Head of caudate nucleus (tissue), 42 donors: ENCODE measurements around the gene CGREF1.
A peak's percentile ranks its signal among the peaks of the same experiment; 100 is the strongest.

Experiments used
- DNase-seq, 42 donors: peaks; one replicate each; pipeline versions ENCODE4 v3.0.0 to v3.0.0-alpha.2; 2020 to 2021; ENCODE audit warnings: mixed read lengths in 7 of 42
- intact Hi-C: fragments of 100-400 bp; cut with DNase I; formaldehyde crosslinking; loops from one replicate; pipeline ENCODE4 v1.15.0; 2022

CGREF1 gene

DNA sequence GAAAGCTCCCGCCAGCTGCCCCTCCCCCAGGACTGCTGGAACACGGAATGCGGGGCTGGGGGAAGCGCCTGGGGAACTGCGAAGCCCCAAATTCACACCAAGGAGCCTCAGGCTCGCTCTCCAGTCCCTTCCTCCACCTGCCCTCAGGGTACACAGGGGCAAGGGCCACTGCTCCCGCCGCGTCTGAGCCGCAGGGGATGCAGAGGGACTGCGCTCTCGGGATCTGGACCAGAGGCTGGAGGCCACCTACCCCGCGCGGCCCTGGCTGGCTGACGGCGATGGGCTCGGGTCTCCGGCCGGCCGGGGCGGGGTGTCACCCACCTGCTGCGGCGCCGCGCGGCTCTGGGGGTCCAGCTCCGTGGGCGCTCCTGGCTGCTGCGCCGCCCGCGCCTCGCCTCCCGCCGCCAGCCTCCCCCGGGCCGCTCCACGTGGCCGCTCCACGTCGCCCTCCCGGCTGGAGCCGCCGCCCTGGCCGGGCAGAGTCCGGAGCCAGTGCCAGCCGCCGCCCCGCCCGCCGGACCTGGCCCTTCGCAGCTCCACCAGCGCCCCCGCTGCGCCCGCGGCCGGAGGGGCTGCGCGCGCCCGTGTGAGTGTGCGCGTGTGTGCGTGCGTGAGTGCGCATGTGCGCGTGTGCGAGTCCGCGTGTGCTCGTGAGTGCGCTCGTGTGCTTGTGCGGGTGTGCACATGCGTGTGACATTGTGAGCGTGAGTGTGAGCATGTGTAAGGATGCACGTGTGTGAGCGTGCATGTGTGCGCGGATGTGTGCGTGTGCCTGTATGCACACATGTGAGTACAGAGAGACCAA, at the start of gene CGREF1:
TSS of gene CGREF1 (minus strand) at position 604 of the 805 bp plus-strand sequence. CDS start 14,762 bp downstream, outside the sequence.
- intact Hi-C loops, result no loop called here
- peak in 29 of 42 donors; percentile 11 to 72 (median 48) for DNase-seq

- intact Hi-C loops, result no loop called here
- peak in 1 of 42 donors; percentile 24 for DNase-seq
Observed at GRCh38 chr2:27164960-27165763, 46.2 kb upstream of the CGREF1 start.

DNA sequence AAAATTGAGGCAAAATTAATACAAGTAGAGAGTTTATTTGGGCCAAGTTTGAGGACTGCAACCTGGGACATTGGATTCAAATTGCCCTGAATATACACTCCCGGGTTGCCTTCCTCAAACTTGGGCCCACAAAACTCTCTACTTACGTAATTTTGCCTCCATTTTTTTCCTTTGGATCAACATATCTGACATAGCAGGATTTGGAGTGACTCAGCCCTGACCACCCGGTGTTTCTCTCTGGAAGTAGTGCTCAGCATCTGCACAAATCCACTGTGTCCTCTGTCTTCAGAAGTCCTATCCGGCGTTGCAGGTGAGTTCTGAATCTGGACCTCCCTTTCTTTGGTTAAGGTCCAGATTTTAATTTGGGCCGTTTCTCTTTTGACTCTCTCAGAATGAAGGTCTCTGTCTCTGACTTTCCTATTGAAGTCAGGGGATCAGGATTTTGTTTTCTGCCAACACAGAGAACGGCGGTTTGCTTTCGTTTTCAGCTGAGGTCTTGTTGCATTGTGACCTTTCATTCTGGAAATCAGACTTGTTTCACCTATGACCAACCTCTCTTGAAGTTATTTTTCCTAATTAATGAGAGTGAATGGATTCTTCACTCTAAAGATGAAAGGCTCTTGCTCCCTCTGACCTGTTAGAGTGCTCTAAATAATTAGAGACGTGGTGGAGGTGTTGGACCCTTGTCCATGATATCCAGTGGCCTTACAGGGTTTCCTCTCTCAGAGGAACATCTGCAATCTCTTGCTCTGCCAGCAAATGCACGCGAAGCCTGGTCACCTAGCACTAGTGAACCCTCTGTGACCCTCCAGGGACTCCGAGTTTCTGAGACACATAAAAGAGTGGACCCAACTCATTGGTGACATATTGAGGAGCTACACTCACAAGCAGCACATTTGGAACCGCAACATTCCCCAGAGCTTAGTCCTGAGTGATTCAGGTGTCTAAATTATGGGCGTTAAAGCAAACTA, 43.5 kb upstream of the CGREF1 start:
- intact Hi-C loops, result no loop called here
- no peak for DNase-seq

DNA sequence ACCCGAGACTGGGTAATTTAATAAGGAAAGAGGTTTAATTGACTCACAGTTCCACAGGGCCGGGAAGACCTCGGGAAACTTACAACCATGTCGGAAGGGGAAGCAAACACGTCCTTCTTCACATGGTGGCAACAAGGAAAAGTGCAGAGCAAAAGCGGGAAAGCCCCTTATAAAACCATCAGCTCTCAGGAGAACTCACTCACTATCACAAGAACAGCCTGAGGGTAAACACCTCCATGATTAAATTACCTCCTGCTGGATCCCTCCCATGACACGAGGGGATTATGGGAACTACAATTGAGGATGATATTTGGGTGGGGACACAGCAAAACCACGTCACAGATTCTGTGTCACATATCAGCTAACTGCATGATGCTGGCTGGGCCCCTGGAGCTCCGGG, 41.3 kb upstream of the CGREF1 start:
- DNase-seq, result no peak
- intact Hi-C loops, result no loop called here

DNA sequence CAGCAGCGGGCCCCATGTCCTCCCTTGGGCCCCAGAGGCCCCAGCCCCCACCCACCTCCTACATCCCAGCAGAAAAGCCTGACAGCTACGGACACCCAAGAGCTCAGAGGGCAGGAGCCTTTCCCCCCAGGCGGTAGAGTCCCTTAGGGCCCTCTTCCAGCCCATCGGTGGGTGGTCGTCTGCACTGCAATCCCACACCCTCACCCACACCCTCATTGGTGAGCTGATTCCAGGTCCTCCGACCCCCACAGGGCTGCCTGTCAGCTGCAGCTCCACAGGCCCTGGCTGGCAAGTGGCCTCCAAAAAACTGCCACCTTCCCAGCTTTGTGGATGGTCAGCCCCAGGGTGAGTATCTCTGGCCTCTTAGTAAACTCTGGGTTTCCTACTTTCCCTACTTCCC, 40.3 kb upstream of the CGREF1 start:
- intact Hi-C loops, result no loop called here
- DNase-seq, result peak in 1 of 42 donors; percentile 28

DNA sequence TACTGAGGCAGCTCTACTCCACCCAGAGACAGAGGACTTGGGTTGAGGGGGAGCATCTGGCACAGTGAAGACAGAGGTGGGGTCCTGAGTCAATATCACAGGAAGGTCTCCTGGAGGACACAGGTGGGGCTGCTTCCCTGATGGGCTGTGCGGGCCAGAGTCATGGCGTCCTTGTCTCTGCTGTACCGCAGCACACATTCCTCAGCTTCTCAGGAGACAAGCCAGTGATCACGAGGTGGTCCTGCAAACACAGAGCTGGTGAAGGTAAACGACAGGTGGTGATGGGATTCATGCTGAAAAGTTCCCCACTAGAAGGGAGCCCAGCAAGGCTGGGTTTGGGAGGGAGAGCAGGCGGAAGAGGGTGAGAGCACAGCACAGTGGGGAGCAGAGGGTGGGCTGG, 39.5 kb upstream of the CGREF1 start:
- intact Hi-C loops, result no loop called here

DNA sequence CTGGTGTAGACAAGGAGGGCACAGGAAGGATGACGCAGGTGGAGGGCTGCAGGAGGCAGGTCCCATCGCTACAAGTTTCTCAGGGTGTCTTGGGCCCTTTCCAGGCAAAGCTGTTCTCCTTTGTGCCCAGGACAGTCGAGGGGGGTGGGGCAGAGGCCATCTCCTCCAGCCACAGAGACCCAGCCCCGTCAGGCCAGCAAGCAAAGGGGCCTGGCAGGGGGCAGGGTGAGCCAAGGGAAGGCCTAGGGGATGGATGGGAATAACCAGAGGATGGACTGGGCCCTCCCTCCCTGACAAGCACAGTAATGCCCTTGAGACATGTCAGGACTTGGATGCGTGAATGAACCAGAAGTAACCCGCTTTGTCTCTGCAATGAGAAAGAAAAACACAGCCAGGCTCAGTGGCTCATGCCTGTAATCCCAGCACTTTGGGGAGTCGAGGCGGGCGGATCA, 36.2 kb upstream of the CGREF1 start:
- peak in 1 of 42 donors; percentile 3 for DNase-seq

More for the DNA sequence above, 39.5 kb upstream of the CGREF1 start:
- DNase-seq, result no peak

DNA sequence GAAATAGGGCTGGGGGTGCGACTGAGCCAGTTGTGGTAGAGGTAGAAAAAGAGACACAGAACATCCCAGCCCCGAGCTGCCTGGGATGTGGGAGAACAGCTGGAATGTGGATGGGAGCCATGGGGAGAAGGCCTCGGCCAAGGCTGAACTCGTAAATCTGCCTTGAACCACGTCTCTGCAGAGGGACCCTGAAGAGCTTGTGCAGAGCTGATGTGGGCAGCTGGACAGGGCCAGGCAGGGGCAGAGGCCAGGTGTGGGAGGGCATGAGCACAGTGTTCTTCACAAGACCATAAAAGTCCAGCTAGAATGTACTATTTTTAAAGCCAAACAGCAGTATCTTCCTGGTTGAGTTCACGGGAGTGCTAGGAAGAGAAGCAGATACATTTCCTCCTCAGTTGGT, 35.6 kb upstream of the CGREF1 start:
- intact Hi-C loops, result no loop called here

More for the DNA sequence above, 36.2 kb upstream of the CGREF1 start:
- intact Hi-C loops, result no loop called here

DNA sequence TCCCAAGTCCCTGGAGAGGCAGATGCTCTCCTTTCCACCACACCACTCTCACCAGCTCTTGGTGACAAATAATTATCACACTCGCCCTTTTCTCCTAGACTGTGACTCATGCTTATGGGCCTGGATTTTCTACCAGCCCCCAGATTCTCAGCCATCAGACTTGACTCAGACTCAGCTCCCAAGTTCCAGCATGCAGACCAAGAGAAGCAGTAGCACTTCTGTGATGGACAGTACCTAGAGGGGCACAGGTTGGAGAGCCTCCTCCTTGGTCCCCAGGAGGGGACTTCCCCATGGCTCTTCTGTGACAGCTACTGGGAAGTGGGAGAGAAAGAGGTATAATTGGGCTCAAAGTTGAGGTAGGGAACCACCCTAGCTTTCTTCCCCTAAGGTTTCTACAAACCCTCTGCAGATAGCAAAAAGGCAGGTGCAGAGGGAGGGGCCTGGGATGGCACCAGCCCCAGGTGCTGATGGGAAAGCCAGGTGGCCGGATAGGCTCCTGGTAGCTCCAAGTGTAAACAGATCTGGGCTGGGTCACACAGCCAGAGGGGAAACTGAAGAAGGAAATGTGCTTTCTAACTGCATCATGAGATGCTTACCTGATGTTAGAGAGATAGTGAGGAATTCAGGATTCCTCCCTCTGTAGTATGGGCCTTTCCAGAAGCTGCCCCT, 34.0 kb upstream of the CGREF1 start:
- peak in 1 of 42 donors; percentile 28 for DNase-seq

More for the DNA sequence above, 35.6 kb upstream of the CGREF1 start:
- DNase-seq, result peak in 1 of 42 donors; percentile 0

GRCh38 chr2:27152102-27152795, 33.3 kb upstream of the CGREF1 start:
- DNase-seq, result no peak

More for the DNA sequence above, 34.0 kb upstream of the CGREF1 start:
- intact Hi-C loops, result no loop called here

GRCh38 chr2:27150639-27151230, 31.8 kb upstream of the CGREF1 start:
- intact Hi-C loops, result no loop called here
- no peak for DNase-seq

More at GRCh38 chr2:27152102-27152795, 33.3 kb upstream of the CGREF1 start:
- intact Hi-C loops, result no loop called here

DNA sequence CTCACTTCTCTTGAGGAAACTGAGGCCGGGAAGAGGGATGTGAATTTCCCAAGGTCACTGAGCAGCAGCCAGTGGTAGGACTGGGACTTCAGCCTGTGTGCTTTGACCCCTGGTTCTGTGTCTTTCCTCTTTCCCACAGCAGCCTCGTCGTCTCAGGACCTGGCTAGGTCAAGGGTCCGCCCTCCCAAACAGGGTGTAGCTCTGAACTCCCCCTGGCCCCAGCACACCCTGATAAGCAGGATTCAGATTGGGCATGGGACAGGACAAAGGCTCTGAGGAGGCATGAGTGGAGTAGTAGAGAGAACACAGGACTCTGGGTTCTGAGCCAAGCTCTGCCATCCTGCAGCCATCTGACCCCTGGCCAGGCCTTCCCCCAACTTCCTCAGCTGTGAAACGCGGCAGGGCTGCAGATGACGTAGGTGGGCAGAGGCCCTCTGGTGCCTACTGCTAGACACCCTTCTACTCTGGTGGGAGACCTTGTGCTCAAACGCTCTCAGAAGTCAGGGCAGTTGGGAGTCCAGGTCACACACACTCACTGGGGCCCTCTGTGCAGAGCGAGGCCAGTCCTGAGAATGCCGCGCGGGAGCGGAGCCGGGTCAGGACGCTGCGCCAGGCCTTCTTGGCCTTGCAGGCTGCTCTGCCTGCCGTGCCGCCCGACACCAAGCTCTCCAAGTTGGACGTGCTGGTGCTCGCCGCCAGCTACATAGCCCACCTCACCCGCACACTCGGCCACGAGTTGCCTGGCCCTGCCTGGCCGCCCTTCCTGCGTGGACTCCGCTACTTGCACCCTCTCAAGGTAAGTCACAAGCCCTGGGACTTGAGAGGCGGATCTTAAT, 30.9 kb upstream of the CGREF1 start:
- intact Hi-C loops, result no loop called here
- no peak for DNase-seq

- DNase-seq, result no peak
- intact Hi-C loops, result no loop called here
Observed at GRCh38 chr2:27148801-27149439, 30.0 kb upstream of the CGREF1 start, which contains the start of gene TCF23. Gene TCF23 (plus strand): TSS chr2:27149004. CDS start chr2:27149134, 130 bp downstream.

DNA sequence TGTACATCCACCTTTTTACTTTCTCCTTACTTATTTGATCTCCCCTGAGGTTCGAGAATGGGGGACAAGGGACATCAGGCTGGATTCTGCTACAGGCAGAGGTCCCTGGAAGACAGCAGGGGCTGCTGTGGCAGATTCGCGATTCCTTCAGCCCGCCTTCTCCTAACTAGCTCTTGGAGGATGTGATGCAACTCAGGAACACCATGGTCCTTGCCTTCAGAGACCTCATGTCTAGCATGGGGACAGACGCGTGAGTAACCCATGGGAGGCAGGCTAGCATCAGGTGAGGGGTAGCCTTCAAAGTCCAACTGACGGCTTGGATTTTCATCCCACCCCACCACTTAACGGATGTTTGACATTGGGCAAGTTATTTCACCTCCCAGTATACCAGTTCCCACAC, 29.0 kb upstream of the CGREF1 start:
- intact Hi-C loops, result no loop called here
- DNase-seq, result no peak

- DNase-seq, result no peak
- intact Hi-C loops, result no loop called here
Observed at GRCh38 chr2:27145682-27146081, 26.8 kb upstream of the CGREF1 start.

DNA sequence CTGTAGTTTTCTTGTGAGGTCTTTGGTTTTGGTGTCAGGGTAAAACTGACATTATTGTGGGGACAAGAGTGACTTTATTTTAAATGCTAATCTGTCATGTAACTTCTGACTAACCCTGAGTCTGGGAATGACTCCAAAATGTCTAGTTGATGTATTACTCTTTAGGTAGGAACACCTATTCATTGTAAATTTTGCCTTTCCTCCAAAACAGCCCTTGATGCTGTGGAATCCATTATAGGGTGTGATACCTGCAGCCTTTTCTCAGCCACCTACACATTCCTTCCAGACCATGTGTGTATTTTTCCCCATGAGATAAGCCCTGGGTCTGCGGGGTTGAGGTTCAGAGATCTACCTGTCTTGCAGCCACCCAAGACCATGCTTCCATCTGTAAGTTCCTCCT, 24.4 kb upstream of the CGREF1 start:
- DNase-seq, result no peak

More for the DNA sequence above, 24.4 kb upstream of the CGREF1 start:
- intact Hi-C loops, result no loop called here
